Central memory CD8-positive, alpha-beta T cell (primary cell): ENCODE measurements around the gene HABP4.
A peak's percentile ranks its signal among the peaks of the same experiment; 100 is the strongest.

ENCODE experiments used
- ATAC-seq: fragments of 150-1000 bp; cut with Tn5 transposase; replicated peaks from 2 replicates; pipeline ENCODE4 v1.10.0; 2022; ENCODE audit warnings: mild to moderate bottlenecking, moderate FRiP score, moderate number of reproducible peaks; ENCODE audit not compliant: poor library complexity, severe bottlenecking; ENCODE audit errors: extremely low read depth
- DNase-seq, 2 donors: peaks; one replicate each; pipeline ENCODE4 v3.0.0; 2021; ENCODE audit warnings: low spot score in 2 of 2
- H3K27ac Mint-ChIP-seq: one replicate; pipeline ENCODE4 v1.8.0; 2022; ENCODE audit warnings: low read depth, mild to moderate bottlenecking, moderate library complexity, mixed read lengths
- H3K27me3 Mint-ChIP-seq: one replicate; pipeline ENCODE4 v1.8.0; 2022; ENCODE audit warnings: mixed read lengths
- H3K36me3 Mint-ChIP-seq: one replicate; pipeline ENCODE4 v1.8.0; 2022; ENCODE audit warnings: mild to moderate bottlenecking, moderate library complexity, mixed read lengths; ENCODE audit not compliant: insufficient read depth
- H3K4me1 Mint-ChIP-seq: one replicate; pipeline ENCODE4 v1.8.0; 2022; ENCODE audit warnings: mixed read lengths
- H3K4me3 Mint-ChIP-seq: one replicate; pipeline ENCODE4 v1.8.0; 2022; ENCODE audit warnings: mild to moderate bottlenecking, moderate library complexity, mixed read lengths
- H3K9me3 Mint-ChIP-seq: one replicate; pipeline ENCODE4 v1.8.0; 2022; ENCODE audit warnings: mixed read lengths

Gene HABP4

DNA sequence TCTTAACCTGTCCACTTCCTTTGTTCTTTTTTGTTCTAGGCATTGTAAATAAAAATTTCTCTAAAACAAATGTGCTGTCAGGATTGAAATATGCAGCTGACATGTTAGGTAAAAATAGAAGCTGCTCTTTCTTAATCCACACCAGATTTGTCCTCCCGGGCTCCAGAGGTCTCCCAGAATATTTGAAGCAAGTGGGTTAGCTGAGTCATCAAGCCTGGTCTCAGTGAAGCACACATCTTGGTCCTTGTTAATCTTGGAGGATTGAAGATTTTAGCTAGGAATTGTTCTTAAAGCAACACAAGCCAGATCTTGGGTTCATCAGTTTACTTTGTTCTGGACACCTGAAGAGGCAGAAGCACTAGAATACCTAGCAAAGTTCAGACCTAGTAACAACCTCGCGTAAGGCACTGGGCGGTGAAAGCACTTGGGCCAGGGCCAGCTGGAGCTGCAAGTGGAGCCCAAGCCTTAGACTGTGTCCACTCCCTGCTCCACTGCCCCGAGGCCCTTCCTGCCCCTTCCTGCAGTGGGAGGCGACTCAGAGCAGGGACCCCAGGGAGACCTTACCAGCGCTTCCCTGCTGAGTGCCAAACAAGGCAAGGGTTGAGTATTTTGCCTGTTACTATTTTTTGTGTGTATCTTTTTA, 36.5 kb downstream of the HABP4 start:
- H3K27me3 Mint-ChIP-seq: no peaks in the 10 kb centered on the region
- H3K4me1 Mint-ChIP-seq: peaks cover 10% of the 10 kb centered on the region
- no peak overlapping the region for H3K27ac Mint-ChIP-seq
- DNase-seq (no peak), ATAC-seq (no peak)
- H3K9me3 Mint-ChIP-seq: no peaks in the 10 kb centered on the region
- H3K36me3 Mint-ChIP-seq: peaks cover 26% of the 10 kb centered on the region
- H3K4me3 Mint-ChIP-seq: no peak overlapping the region

DNA sequence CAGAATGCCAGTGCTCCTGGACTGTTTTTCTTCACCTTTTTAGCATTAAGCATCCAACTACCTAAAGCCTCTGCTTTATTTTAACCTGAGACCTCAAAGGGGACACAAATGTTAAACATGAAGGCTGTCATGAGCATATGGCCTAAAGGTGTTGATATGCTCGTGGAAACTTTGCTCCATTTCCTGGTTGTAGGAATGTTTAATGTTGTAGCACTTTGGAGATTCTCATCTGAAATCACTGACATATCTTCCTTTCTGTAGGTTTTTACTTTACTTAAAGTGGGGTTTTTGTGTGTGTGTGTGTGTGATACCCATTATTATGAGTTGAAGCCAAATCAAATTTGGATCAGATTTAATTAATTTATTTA, 37.0 kb downstream of the HABP4 start:
- ATAC-seq (no peak), DNase-seq (no peak)
- Mint-ChIP-seq H3K4me1 (peaks cover 14% of the 10 kb centered on the region), H3K27me3 (no peaks in the 10 kb centered on the region), H3K27ac (no peak overlapping the region), H3K9me3 (no peaks in the 10 kb centered on the region), H3K36me3 (peaks cover 29% of the 10 kb centered on the region), H3K4me3 (no peak overlapping the region)

DNA sequence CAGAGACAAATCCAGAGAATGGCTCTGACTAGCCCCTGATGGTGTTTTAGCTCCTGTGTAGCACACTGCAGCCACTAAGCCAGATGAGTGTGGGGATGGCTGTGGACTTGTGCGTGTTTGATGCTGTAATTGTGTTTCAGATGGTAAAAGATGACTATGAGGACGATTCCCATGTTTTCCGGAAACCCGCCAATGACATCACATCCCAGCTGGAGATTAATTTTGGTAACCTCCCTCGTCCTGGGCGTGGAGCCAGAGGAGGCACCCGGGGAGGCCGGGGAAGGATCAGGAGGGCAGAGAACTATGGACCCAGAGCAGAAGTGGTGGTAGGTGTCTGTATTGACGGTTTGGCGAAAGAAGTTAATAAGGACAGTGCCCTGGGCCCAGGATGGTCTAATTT, 38.0 kb downstream of the HABP4 start:
- peaks cover 29% of the 10 kb centered on the region for H3K36me3 Mint-ChIP-seq
- ATAC-seq (no peak), DNase-seq (no peak)
- H3K9me3 Mint-ChIP-seq: no peaks in the 10 kb centered on the region
- peaks cover 6% of the 10 kb centered on the region for H3K4me1 Mint-ChIP-seq
- H3K4me3 Mint-ChIP-seq: no peak overlapping the region
- no peaks in the 10 kb centered on the region for H3K27me3 Mint-ChIP-seq
- no peak overlapping the region for H3K27ac Mint-ChIP-seq

DNA sequence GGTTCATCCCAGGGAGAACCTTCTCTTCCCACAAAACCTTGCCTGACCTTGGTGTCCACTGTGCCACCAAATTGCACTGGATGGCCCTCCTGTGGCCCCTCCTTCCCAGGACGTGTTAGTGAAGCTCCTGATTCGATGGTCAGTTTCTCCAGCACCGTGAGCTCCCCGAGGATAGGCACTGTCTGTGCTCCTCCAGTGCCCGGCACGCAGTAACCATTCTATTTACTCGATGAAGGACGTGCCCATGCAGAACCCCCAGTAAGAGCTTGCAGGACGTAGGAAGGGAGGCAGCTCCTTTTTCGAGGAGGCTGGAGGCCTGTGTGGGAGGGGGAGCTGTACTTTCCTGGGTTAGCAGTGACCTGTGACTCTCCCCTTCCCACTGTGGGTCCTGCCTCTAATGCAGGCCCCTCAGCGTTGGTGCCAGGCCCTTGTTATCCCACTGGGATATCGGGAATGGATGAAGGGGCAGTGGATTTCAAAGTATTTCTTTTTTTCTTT, 39.6 kb downstream of the HABP4 start:
- H3K9me3 Mint-ChIP-seq: no peaks in the 10 kb centered on the region
- DNase-seq: no peak
- H3K4me3 Mint-ChIP-seq: no peak overlapping the region
- H3K27ac Mint-ChIP-seq: no peak overlapping the region
- no peaks in the 10 kb centered on the region for H3K27me3 Mint-ChIP-seq
- no peak for ATAC-seq
- peaks cover 27% of the 10 kb centered on the region for H3K36me3 Mint-ChIP-seq
- peaks cover 5% of the 10 kb centered on the region for H3K4me1 Mint-ChIP-seq

DNA sequence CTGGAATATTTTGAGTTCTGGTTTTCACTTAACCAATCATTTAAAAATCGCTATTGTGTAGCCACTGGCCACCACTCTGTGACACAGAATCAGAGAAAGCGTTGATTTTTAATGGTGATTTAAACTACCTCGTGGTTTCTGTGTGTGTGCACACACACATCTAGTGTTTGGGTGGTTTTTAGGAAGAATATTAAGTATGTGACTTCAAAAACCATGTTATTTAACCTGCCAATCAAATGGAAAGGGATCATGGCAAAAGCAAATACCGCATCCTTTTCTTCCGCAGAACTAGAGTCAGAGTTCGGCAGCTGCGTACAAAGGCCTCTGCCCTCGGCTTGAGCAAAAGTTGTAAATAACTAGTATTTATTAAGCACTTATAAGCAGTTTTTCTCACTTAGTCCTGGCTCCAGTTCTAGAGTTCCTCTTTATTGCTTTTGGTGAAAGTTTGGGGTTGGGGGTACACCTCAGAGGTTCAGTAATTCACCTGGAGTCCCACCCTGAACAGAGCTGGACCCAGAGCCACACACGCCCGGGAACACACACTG, 40.6 kb downstream of the HABP4 start:
- no peak overlapping the region for H3K4me3 Mint-ChIP-seq
- peaks cover 22% of the 10 kb centered on the region for H3K36me3 Mint-ChIP-seq
- H3K4me1 Mint-ChIP-seq: peaks cover 5% of the 10 kb centered on the region

DNA sequence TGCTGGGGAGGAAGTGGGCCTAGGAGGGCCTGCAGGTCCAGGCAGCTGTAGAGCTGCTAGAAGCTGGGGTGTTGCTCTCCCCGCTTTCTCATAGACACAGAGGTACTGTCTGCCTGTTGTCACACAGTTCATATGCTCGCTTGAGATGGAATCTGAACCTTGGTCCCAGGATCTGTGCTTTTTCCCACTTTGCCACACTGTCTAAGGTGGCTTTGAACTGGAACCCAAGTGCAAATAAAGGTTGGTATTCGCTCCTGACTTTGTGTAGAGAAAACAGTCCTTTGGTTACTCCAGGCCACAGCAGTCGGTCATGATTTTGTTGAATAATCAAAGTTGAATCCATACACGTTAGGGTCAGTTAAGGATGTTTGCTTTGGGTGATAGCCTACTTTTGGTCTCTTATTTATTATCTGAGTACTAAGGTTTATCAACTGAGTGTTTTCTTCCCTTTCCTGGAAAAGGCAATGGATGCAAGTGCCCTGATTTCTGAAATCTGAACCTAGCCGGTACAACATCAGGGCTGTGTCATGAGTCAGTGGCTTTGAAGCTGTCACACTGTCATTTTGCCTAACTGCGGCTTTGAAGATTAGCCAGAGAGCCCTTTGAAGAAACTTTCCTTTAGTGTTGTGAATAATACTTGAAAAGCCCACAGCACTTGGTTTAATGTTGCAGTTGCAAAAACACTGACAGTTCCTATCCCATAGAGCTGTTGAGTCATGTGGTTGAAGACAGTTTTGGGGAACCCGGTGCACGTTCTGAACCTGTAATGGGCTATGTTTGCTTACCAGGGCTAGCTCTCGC, 41.3 kb downstream of the HABP4 start:
- Mint-ChIP-seq H3K27me3 (no peaks in the 10 kb centered on the region), H3K4me1 (peaks cover 5% of the 10 kb centered on the region), H3K36me3 (peaks cover 22% of the 10 kb centered on the region), H3K4me3 (no peak overlapping the region), H3K27ac (no peak overlapping the region), H3K9me3 (no peaks in the 10 kb centered on the region)
- ATAC-seq (no peak), DNase-seq (no peak)

More for the DNA sequence above, 40.6 kb downstream of the HABP4 start:
- Mint-ChIP-seq H3K9me3 (no peaks in the 10 kb centered on the region), H3K27ac (no peak overlapping the region), H3K27me3 (no peaks in the 10 kb centered on the region)
- DNase-seq (no peak), ATAC-seq (no peak)

GRCh38 chr9:96491880-96492525, 42.0 kb downstream of the HABP4 start:
- Mint-ChIP-seq H3K9me3 (no peaks in the 10 kb centered on the region), H3K27ac (no peak overlapping the region), H3K4me1 (peaks cover 5% of the 10 kb centered on the region), H3K36me3 (peaks cover 22% of the 10 kb centered on the region), H3K4me3 (no peak overlapping the region), H3K27me3 (no peaks in the 10 kb centered on the region)
- ATAC-seq (no peak), DNase-seq (no peak)

GRCh38 chr9:96492993-96493531, 43.1 kb downstream of the HABP4 start:
- Mint-ChIP-seq H3K4me1 (peaks cover 5% of the 10 kb centered on the region), H3K4me3 (no peak overlapping the region), H3K27me3 (no peaks in the 10 kb centered on the region), H3K27ac (no peak overlapping the region), H3K36me3 (peaks cover 20% of the 10 kb centered on the region), H3K9me3 (no peaks in the 10 kb centered on the region)
- DNase-seq (no peak), ATAC-seq (no peak)

DNA sequence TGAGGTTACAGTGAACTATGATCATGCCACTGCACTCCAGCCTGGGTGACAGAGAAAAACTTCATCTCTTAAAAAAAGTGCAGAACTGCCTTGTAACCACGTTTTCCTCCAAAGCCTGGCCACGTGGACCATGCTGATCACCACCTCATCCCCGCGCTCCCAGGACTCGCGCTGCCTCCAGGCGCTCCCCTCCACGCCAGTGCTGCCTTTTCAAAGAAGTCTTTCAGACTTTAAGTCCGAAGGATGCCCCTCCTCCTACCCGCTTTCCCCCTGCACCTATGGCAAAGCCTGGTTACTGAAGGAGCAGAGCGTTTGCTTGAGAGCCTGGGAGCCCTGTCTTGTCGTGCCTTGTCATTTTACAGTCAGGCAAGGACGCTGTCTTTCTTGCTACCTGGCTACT, 43.8 kb downstream of the HABP4 start:
- peaks cover 5% of the 10 kb centered on the region for H3K4me1 Mint-ChIP-seq

GRCh38 chr9:96494215-96494800, 44.3 kb downstream of the HABP4 start:
- no peaks in the 10 kb centered on the region for H3K9me3 Mint-ChIP-seq
- ATAC-seq: no peak
- no peaks in the 10 kb centered on the region for H3K27me3 Mint-ChIP-seq
- H3K36me3 Mint-ChIP-seq: peaks cover 14% of the 10 kb centered on the region
- no peak for DNase-seq
- H3K4me1 Mint-ChIP-seq: peaks cover 5% of the 10 kb centered on the region
- peak overlapping the region; percentile 65 for H3K27ac Mint-ChIP-seq
- no peak overlapping the region for H3K4me3 Mint-ChIP-seq

More for the DNA sequence above, 43.8 kb downstream of the HABP4 start:
- Mint-ChIP-seq H3K4me3 (no peak overlapping the region), H3K27ac (peak overlapping the region; percentile 65), H3K27me3 (no peaks in the 10 kb centered on the region), H3K36me3 (peaks cover 18% of the 10 kb centered on the region), H3K9me3 (no peaks in the 10 kb centered on the region)
- DNase-seq (no peak), ATAC-seq (no peak)

- DNase-seq (no peak), ATAC-seq (no peak)
- no peak overlapping the region for H3K27ac Mint-ChIP-seq
- peaks cover 5% of the 10 kb centered on the region for H3K4me1 Mint-ChIP-seq
- H3K36me3 Mint-ChIP-seq: peaks cover 11% of the 10 kb centered on the region
- no peak overlapping the region for H3K4me3 Mint-ChIP-seq
- no peaks in the 10 kb centered on the region for H3K27me3 Mint-ChIP-seq
- H3K9me3 Mint-ChIP-seq: no peaks in the 10 kb centered on the region
Observed at GRCh38 chr9:96495341-96495740, 45.4 kb downstream of the HABP4 start.
